ENCODE measurements around the gene MAPKAPK2. TPM values are rescaled to one million over a fixed set of nuclear protein-coding genes. Genes with fewer than 3 reads are reported as not detected.
A peak's percentile ranks its signal among the peaks of the same experiment; 100 is the strongest.

The MAPKAPK2 gene
- total RNA-seq, 1 experiment from 2014 or later, result 72.4 TPM

DNA sequence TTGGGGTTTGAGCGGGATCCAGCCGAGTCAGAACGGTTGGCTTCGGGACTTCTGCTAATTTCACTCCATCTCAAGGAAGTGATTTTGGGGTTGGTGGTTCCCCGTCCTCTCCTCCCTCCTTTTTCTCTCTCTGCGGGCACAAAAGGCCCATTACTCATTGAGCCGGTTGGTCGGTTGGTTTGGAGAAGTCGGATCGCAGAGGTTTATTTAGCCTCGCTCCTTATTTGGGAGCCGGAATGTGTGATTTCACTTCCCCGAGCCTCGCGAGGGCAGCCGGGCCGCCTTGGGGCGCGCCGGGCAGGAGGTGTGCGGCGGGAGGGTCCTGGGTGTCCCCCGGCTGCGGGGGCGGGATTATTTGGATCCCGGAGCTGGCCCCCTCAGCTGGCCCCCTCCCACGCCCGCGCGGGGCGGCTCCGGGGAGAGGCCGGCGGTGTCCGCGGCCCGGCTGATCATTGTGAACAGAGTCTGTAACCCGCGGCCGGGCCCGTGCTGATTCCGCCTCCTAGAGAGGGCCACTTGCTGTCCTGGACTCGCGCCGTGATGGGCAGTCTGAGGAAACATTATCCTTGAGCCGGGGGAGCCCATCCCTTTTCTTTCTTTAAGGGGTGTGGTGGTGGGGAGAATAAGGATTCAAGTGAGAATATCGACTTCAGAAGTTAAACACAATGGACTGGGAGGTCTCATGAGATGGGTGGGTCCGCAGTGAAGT, 1.2 kb downstream of the MAPKAPK2 start:
- BruUV-seq (replicated peaks), result no TSS peak
- ChIA-PET CTCF (no interaction called here), POLR2A (no interaction called here)
- DNase-seq (ENCODE audit: low read depth, low spot score), result no peak
- TF ChIP-seq, protein P1, sequence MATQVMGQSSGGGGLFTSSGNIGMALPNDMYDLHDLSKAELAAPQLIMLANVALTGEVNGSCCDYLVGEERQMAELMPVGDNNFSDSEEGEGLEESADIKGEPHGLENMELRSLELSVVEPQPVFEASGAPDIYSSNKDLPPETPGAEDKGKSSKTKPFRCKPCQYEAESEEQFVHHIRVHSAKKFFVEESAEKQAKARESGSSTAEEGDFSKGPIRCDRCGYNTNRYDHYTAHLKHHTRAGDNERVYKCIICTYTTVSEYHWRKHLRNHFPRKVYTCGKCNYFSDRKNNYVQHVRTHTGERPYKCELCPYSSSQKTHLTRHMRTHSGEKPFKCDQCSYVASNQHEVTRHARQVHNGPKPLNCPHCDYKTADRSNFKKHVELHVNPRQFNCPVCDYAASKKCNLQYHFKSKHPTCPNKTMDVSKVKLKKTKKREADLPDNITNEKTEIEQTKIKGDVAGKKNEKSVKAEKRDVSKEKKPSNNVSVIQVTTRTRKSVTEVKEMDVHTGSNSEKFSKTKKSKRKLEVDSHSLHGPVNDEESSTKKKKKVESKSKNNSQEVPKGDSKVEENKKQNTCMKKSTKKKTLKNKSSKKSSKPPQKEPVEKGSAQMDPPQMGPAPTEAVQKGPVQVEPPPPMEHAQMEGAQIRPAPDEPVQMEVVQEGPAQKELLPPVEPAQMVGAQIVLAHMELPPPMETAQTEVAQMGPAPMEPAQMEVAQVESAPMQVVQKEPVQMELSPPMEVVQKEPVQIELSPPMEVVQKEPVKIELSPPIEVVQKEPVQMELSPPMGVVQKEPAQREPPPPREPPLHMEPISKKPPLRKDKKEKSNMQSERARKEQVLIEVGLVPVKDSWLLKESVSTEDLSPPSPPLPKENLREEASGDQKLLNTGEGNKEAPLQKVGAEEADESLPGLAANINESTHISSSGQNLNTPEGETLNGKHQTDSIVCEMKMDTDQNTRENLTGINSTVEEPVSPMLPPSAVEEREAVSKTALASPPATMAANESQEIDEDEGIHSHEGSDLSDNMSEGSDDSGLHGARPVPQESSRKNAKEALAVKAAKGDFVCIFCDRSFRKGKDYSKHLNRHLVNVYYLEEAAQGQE (IDR thresholded peaks at IDR 0.05; ENCODE audit: insufficient read depth in 1 of 2, low read depth in 2 of 2, low read length in 1 of 2), result no peak
- no peak for TF ChIP-seq TCF7L2 (IDR thresholded peaks at IDR 0.05; ENCODE audit: low read depth, low read length)
- H3K36me3 ChIP-seq (ENCODE audit: control insufficient read depth, insufficient read depth, low read length), result no peaks in the 10 kb centered on the region; the same call in 1 of the 2 replicates
- ATAC-seq, result peak; percentile 71
- no peaks in the 10 kb centered on the region for H3K9me3 ChIP-seq (ENCODE audit: control insufficient read depth, insufficient read depth, low read depth, low read length)
- intact Hi-C loops (cut with micrococcal nuclease; ENCODE audit: unreplicated experiment) (no loop called here), in situ Hi-C loops (cut with HindIII; ENCODE audit: low pct_unique_long_range_greater_than_20kb, low sequenced_read_pairs) (no loop called here)
- H3K4me3 ChIP-seq (ENCODE audit: low read depth in 2 of 2, low read length in 2 of 2), result peak overlapping the region; percentile 84 to 87
- peaks cover 31% of the 10 kb centered on the region for H3K4me1 ChIP-seq (ENCODE audit: control insufficient read depth, insufficient read depth, low read length)
- H3K27me3 ChIP-seq (ENCODE audit: control insufficient read depth, insufficient read depth, low read length), result peaks cover 13% of the 10 kb centered on the region
- peak overlapping the region; percentile 86 for H3K27ac ChIP-seq (ENCODE audit: low read length)

DNA sequence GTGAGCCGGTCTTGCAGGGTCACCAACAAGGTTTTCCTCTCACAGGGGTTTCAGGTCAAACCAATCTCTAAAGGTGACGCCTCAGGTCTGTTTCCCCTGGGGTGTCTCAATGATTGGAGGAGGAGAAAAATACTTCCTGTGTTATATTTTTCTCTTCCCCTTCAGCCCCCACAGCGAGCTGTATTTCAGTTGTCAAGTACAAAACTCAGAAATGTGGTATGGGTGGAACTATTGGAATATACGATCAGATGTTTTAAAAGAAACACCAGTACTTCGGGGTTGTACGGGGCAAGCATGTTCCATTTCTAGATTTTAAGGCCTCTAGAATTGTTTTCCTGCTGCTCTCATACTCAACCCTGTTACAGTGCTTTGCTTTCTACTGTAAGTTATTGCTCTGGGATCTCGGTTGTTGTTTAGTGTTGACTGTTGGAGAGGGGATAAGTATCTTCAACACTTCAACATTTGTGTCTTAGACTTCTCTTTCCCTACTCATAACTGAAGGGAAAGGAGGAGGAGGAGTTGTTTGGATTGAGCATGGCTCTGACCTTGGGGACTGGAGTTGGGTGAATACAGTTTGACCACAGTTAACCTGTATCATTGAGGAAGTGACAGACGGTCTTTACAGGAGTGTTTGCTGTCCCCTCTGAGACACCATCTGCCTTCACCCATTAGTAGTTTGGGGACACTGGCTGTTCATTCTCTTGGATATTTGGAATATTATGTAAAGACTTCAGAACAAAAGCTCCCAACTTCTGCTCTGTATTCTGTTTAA, 2.0 kb downstream of the MAPKAPK2 start:
- intact Hi-C loops (cut with micrococcal nuclease; ENCODE audit: unreplicated experiment), result no loop called here
- Histone ChIP-seq H3K27ac (ENCODE audit: low read length) (peak overlapping the region; percentile 86), H3K9me3 (ENCODE audit: control insufficient read depth, insufficient read depth, low read depth, low read length) (no peaks in the 10 kb centered on the region), H3K36me3 (ENCODE audit: control insufficient read depth, insufficient read depth, low read length) (no peaks in the 10 kb centered on the region; the same call in 1 of the 2 replicates), H3K27me3 (ENCODE audit: control insufficient read depth, insufficient read depth, low read length) (peaks cover 10% of the 10 kb centered on the region), H3K4me3 (ENCODE audit: low read depth in 2 of 2, low read length in 2 of 2) (peak overlapping the region; percentile 84 to 87), H3K4me1 (ENCODE audit: control insufficient read depth, insufficient read depth, low read length) (peaks cover 33% of the 10 kb centered on the region)
- TF ChIP-seq SIN3A (IDR thresholded peaks at IDR 0.05; ENCODE audit: borderline replicate concordance, insufficient read depth, low read depth, low read length) (no peak), POLR2AphosphoS5 (IDR thresholded peaks at IDR 0.05; ENCODE audit: low read depth, low read length) (no peak), TCF7L2 (IDR thresholded peaks at IDR 0.05; ENCODE audit: low read depth, low read length) (no peak)
- TF ChIP-seq, protein P1 (IDR thresholded peaks at IDR 0.05; ENCODE audit: insufficient read depth in 1 of 2, low read depth in 2 of 2, low read length in 1 of 2), result no peak
- TF ChIP-seq, protein P2, sequence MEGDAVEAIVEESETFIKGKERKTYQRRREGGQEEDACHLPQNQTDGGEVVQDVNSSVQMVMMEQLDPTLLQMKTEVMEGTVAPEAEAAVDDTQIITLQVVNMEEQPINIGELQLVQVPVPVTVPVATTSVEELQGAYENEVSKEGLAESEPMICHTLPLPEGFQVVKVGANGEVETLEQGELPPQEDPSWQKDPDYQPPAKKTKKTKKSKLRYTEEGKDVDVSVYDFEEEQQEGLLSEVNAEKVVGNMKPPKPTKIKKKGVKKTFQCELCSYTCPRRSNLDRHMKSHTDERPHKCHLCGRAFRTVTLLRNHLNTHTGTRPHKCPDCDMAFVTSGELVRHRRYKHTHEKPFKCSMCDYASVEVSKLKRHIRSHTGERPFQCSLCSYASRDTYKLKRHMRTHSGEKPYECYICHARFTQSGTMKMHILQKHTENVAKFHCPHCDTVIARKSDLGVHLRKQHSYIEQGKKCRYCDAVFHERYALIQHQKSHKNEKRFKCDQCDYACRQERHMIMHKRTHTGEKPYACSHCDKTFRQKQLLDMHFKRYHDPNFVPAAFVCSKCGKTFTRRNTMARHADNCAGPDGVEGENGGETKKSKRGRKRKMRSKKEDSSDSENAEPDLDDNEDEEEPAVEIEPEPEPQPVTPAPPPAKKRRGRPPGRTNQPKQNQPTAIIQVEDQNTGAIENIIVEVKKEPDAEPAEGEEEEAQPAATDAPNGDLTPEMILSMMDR (IDR thresholded peaks at IDR 0.05), result no peak
- ChIA-PET POLR2A (no interaction called here), CTCF (no interaction called here)
- in situ Hi-C loops (cut with HindIII; ENCODE audit: low pct_unique_long_range_greater_than_20kb, low sequenced_read_pairs), result no loop called here
- ATAC-seq, result no peak
- BruUV-seq (replicated peaks), result no TSS peak
- DNase-seq (ENCODE audit: low read depth, low spot score), result no peak
